Measurements from ENCODE around the gene CRTC2. TPM values are rescaled to one million over a fixed set of nuclear protein-coding genes. Genes with fewer than 3 reads are reported as not detected.

Gene CRTC2
- total RNA-seq, 1 donor from 2014 or later, result 107 TPM

DNA sequence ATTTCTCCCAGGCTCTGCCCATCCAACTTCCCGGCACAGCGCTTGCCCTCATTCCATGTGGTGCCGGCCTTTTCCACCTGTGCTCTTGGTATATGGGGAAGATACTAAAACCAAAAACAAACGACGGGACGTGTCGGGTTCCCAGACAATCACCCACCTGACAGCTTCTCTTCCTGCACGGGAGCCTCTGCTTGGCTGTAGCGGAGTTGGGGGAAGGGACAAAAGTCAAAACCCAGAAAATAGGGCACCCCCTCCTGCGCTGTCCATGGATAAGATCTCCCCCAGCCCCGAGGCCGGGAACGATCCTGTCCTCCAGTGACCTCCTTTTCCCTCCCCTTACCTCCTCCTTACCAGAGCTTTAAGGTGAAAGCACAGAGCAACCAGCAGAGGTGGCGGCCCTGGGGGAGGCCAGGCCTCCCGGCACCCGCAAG is 18.4 kb upstream of the CRTC2 start:
- intact Hi-C loops (cut with micrococcal nuclease), result loop anchor here (1.0 to 5.0 kb wide), 10 partner anchors 9 to 350 kb away; partner anchors contain the start of genes ATP8B2, CREB3L4, DENND4B and NUP210L

DNA sequence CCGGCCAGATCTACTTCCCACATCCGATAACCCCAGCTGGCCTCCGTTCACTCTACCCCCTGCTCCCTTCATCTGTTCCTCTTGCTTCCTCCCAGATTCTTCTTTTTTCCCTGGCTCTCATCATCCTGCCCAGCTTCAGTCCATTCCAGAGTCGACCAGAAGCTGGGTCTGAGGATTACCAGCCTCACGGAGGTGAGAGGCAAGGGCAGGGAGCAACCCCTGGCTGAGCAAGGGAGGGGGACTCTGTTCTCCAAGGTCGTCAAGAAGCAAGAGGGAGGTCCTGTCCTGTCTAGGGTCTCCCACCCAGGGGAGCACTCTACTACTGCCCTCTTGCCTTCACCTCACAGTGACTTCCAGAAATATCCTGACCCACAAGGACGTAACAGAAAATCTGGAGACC is 15.1 kb upstream of the CRTC2 start:
- intact Hi-C loops (cut with micrococcal nuclease), result no loop called here

DNA sequence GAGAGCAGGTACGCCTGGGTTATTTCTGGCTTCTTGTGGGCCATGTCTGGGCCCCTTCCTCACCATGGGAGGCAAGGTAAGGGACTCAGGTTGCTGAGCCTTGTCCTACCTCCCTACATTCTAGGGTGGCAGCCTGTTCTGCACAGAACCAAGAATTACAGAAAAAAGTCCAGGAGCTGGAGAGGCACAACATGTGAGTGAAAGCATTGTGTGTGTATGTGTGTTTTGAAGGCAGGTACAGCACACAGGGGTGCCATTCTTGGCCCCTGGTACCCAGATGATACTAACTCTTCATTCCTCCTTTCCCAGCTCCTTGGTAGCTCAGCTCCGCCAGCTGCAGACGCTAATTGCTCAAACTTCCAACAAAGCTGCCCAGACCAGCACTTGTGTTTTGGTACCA is 14.7 kb upstream of the CRTC2 start:
- intact Hi-C loops (cut with micrococcal nuclease), result no loop called here

DNA sequence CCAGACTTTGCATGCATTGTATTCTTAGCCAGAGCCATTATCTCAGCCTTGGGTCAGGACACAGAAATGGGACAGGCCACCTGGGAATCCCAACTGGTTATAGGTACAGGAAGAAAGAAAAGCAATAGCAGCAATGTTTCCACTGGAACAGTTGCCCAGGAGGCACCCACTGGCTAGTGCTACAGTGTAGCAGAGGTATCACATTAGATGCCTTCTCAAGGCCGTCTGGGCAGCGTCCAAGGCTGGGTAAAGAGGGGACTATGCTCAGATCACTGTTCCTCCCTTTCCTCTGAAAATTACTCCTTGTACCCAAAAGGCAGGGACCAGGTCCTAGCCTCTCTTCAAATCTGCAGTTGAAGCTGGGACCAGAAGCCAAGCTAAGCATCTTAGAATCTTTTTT is 11.9 kb upstream of the CRTC2 start:
- intact Hi-C loops (cut with micrococcal nuclease), result no loop called here

DNA sequence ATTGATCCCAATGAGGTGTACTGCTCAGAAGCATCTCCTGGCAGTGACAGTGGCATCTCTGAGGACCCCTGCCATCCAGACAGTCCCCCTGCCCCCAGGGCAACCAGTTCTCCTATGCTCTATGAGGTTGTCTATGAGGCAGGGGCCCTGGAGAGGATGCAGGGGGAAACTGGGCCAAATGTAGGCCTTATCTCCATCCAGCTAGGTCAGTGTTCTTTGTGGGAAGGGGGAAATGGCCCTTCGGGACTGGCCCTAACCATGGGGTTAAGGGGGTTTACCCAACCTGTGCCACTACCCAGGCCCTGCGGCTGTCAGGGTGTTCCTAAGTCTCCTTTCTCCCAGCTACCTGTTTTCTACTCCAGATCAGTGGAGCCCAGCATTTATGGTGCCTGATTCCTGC is 10.6 kb upstream of the CRTC2 start:
- intact Hi-C loops (cut with micrococcal nuclease), result loop anchor here (5.0 to 10.0 kb wide), 2 partner anchors 337 to 434 kb away; partner anchors contain the start of genes CHTOP and S100A6

DNA sequence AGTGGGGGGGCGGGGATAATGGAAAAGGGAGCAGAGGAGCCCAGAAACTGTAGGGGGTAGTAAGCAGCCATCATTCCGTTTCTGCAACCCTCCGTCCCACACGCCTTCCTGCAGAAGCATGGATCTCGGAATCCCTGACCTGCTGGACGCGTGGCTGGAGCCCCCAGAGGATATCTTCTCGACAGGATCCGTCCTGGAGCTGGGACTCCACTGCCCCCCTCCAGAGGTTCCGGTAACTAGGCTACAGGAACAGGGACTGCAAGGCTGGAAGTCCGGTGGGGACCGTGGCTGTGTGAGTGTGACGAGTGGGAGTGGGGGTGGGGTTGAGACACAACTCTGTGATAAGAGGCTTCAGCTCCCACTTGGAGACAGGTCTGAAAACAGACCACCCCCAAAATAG is 10.0 kb upstream of the CRTC2 start:
- intact Hi-C loops (cut with micrococcal nuclease), result loop anchor here (5.0 to 10.0 kb wide), 2 partner anchors 336 to 434 kb away; partner anchors contain the start of genes CHTOP and S100A6

DNA sequence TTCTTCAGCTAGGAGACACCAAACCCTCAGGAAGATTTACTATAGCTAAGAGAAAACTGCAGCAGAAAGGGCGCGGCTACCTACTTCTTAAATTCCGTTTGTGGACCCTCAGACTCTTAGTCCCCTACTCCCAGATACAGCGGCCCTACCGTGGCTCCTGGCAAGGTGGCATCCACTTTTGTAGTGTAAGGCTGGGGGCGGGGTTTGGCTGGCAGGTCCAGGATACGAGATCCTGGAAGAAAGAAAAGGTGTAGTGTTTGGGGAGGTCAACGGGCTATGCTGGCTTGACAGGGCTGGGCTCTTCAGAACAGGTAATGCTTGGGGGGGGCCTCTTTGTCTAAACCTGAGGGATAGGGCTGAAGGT is 9.6 kb upstream of the CRTC2 start:
- intact Hi-C loops (cut with micrococcal nuclease), result loop anchor here (1.0 to 10.0 kb wide), 9 partner anchors 9 to 433 kb away; partner anchors contain the start of genes CHTOP, DENND4B, JTB and RAB13

DNA sequence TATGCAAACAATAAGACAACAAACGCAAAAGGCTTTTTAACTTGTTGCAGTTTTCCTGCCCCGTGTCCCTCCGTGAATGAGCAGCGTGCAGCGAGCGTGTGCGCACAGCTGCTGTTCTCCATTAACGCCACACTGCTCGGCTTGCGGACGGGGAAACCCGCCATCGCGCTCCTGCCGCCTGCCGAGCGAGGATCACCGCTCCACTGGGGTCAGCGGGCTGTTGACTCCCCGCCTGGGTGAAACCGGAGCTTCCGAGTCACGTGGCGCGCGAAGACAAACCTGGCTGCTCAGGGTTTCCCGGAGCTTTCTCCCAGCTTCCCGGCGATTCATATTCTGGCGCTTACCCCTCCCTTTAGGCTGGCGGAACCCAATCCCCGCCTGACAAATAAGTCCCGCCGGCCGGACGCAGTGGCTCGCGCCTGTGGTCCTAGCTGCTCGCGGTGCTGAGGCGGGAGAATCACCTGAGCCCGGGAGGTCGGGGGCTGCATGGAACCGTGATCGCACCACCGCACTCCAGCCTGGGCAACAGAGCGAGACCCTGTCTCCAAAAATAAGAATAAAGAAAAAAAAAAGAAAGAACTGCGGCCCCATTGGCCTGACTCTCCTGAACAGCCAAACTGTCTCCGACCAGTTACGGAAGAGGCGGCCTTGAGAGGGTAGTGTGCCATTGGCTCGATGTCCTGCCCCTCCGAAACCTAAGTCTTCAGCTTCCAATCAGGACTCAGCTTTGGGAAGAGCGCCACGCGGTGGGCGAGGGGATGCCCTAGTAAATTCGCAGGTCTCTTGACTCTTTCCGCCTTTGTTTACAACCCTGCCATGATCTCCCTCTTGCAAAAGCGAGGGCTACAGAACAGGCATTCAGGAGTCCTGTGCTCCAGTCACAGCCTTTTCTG is 8.9 kb upstream of the CRTC2 start, which contains the start of gene CREB3L4:
CREB3L4 (plus strand) TSS at position 796 of the 893 bp plus-strand sequence. CDS start 624 bp downstream, outside the sequence.
- intact Hi-C loops (cut with micrococcal nuclease), result loop anchor here (1.0 to 10.0 kb wide), 9 partner anchors 10 to 433 kb away; partner anchors contain the start of genes CHTOP, DENND4B, JTB and RAB13

DNA sequence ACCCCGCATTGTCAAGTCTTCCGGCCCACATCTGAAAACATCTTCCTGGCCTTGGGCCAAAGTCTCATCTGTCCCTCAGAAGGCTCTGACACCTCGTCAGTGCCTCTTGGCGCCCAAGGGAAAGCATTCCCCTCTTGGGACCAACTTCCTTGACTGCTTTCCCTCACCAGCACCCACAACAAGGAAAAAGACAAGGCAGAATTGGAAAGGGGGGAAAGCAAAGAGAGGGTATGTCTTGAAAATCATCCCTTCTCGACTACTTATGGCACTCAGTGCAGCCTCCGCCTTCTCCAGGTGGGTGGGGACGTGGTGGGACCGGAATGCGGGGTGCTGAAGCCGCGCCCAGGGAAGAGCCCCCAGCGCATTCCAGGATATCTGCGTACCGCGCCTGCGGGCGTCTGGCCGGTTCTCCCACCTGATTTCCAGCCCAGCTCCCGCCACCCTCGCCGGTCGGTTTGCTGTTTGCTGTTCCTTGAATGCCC is 5.5 kb upstream of the CRTC2 start:
- intact Hi-C loops (cut with micrococcal nuclease), result loop anchor here (1.0 to 10.0 kb wide), 4 partner anchors 13 to 429 kb away; partner anchors contain the start of genes JTB, RPS27 and S100A6

DNA sequence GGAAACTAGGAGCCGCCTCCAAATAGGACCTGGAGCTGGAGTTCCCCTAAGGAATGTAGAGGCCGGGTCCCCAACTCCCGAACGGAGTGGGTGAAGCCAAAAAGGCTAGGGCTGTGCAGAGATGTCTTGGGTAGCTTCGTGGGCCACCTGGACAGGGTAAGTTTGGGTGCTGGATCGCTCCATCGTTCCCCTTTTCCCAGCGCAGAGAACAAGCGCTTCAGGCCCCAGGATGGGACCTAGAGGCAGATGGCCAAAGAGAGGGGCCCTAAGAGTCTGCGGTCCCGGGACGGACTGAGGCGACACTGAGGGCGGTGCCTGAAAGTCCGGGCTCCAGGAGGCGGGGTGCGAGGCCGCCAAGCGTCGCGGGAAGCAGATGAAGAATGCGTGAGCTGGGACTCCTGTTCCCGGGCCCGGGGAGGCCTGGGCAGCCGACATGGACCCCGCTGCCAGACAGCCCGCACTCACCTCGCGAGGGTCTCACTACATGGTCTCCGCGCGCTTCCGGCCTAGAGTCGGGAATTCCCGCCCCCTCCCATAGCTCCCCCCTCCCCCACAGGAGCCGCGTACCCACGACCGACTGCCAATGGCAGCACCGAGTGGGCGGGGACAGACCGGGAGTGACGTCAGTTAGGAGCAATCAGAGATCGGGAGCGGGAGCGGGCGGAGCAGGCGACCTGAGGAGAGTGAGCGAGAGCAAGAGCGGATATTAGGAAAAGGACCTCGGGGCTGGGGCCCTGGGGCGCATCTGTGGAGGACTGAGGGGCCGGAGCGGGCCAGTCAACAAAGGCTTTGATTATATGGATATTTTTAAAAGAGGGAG is 4.8 kb upstream of the CRTC2 start, which contains the start of gene SLC39A1:
SLC39A1 (minus strand) TSS at position 508 of the 820 bp plus-strand sequence. CDS start 822 bp downstream, outside the sequence.
- intact Hi-C loops (cut with micrococcal nuclease), result loop anchor here (1.0 to 10.0 kb wide), 4 partner anchors 14 to 428 kb away; partner anchors contain the start of genes JTB, RPS27 and S100A6

DNA sequence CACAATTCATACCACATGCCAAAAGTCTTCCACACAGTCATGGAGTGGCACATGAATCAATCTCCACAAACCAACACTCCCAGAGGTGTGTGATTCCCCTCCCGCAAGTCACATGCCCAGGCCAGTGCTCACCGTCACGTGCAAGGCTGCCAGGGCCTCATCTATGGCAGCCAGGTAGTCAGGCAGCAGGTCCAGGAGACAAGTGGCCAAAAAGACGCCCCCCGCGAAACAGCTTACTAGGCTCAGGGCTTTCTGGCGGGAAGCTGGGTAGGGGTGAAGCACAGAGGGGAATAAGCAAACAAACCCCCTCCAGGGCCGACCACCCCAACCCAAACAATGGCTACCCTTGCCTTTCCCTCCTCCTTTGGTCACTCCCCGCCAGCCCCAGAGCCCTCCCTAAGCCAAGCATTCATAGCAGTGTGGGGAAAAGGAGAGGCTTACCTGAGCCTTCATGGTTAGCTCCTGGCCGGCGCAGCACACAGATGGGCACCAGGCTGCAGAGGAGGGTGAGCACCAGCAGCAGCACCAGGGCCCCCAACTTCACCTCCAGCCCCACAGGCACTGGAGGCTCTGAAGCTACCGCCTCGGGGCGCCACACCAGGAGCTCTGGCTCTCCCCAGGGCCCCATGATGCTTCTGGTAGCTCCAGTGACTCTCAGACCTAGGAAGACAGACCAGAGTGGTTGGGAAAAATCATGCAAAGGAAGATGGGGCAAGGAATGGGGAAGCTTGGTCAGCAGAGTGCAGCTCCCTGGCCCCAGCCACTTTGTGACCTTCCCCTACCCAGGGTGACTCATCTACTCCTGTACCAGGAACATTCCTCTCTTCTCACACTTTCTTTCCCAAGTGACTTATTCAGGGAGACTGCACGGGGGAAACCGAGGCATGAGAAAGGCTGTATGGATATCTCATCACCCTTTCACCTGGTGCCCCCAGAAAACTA is 3.9 kb upstream of the CRTC2 start:
- intact Hi-C loops (cut with micrococcal nuclease), result loop anchor here (1.0 to 10.0 kb wide), 4 partner anchors 15 to 428 kb away; partner anchors contain the start of genes JTB, RPS27 and S100A6

DNA sequence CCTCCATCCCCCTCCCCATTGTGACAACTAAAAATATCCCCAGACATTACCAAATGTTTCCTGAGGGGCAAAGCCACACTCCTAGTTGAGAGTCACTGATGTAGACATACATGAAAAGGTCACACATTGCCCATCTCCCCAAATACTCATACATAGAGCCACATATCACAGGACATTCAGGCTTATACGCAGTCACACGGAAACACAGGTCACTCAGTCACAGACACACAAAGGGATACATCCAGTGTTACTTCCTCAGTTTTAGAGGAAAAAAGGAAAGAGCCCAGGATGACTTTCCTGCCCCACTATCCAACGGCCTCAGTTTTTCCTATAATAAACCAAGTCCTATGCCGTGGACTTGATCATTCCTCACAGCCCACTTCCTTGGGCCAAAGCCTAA is 3.0 kb upstream of the CRTC2 start:
- intact Hi-C loops (cut with micrococcal nuclease), result loop anchor here (10.0 kb wide), 1 partner anchor 427 kb away; the partner anchor contains the start of gene S100A6

DNA sequence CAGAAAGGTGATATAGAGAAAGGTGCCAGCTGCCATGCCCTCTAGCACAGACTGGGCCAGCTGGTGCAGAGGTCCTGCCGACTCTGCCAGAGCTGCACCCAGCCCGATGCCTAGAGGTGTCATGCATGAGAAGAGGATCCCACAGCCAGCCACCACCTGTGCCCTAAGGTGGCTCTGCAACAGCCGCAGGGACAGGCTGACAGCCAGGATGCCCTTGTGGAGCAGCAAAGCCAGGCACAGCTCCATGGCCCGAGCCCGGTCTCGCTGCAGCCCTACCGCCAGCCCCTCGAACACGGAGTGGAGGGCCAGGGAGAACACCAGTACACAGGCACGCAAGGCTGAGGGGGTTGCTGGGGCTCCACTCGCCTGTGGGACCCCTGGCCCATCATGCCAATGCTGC is 1.8 kb upstream of the CRTC2 start:
- intact Hi-C loops (cut with micrococcal nuclease), result loop anchor here (10.0 kb wide), 1 partner anchor 425 kb away; the partner anchor contains the start of gene S100A6

DNA sequence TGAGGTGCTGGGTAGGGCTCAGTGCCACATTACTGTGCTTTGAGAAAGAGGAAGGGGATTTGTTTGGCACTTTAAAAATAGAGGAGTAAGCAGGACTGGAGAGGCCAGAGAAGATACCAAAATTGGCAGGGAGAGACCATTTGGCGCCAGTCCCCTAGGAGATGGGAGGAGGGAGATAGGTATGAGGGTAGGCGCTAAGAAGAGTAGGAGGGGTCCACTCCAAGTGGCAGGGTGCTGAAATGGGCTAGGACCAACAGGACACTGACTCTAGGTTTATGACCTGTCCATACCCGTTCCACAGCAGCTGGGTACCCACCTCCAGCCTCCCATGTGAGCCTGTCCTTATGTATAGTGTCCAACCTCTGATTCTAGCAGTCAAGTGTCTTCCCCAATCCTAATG is 1.0 kb upstream of the CRTC2 start:
- intact Hi-C loops (cut with micrococcal nuclease), result loop anchor here (2.0 to 5.0 kb wide), 4 partner anchors 31 to 302 kb away; partner anchors contain the start of genes INTS3, RPS27 and SNAPIN

DNA sequence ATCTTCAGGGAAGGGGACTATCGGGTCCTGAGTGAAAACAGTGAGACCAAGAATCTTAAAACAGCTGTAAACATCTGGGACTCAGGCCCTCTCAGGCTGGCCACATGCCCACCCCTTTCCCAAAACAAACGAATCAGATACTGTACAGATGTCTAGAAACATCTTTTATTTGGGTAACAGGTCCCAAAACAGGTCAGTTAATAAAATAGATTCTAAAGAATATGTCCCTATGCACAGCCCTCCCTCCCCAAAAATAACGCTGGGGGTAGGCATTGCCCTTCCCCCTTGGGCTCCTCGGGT is 499 bp upstream of the CRTC2 start:
- intact Hi-C loops (cut with micrococcal nuclease), result loop anchor here (2.0 to 5.0 kb wide), 4 partner anchors 32 to 302 kb away; partner anchors contain the start of genes INTS3, RPS27 and SNAPIN

DNA sequence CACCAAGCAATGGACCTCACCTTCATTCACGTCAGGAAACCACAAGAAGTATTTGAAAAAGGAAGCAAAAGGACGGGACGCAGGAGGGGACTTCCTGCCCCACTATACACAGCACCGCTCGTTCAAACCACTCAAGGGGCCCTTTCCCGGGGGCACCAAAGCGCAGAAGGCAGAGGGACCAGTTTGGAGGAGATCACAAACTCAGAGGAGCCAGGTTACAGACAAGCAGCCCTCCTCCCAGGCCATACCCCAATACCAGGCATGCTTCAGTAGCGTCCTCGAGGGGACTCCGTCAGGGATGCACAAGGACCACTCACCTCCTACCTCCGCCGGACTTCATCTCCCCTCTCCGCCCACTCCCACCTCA is 685 bp downstream of the CRTC2 start:
- intact Hi-C loops (cut with micrococcal nuclease), result loop anchor here (1.0 to 5.0 kb wide), 8 partner anchors 10 to 300 kb away; partner anchors contain the start of genes CREB3L4, INTS3, JTB and RPS27

DNA sequence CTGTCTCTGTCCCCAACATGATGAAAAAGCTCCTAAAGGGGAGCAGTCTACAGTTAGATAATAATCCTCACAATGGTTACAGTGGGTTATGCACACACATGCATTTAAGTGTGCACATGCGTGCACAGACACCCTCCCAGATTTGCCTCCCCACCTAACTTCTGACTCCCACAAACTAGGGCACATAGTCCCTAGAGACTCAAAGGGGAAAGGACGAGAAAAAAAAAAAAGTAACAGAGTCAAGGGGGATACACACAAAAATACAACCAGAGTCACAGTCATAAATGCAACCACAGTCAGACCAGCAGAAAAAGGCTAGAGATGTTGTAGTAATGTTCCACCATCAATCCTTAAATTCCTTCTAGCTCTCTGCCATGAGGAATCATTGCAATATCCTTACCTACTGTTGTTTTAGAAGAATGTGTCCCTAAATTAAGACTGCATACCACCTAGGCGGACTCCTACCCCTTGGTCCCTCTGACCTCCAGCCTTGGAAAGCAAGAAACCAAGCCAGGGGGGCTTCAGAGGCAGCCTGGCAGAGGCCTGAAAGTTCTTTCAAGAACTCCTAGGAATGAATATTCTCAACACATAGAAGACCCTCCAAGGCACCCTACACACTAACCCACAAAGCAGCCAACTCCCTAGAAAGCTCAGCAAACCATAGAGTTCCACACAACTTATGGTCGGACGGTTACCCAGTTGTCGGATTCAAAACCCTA is 1.3 kb downstream of the CRTC2 start:
- intact Hi-C loops (cut with micrococcal nuclease), result loop anchor here (1.0 to 5.0 kb wide), 7 partner anchors 10 to 300 kb away; partner anchors contain the start of genes CREB3L4, INTS3, JTB and SNAPIN

DNA sequence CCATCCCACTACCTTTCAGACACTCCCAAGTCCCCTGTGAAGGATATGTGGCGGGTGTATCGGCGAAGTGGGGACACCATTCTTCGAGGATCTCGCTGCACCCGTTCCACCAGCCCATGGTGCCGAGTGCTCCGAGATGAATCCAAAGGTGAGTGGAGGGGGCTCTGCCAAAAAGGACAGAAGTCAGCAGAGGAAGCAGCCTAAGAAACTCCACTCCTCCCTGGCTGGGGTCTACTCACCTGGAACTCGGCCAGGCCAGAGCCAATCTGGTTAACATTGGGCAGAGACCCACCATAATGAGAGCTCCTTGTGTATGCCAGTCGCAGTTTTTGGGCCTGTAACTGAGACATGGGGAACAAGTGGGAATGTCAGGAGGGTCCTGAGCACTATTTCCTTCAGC is 3.6 kb downstream of the CRTC2 start:
- intact Hi-C loops (cut with micrococcal nuclease), result loop anchor here (5.0 kb wide), 3 partner anchors 227 to 298 kb away; partner anchors contain the start of genes INTS3 and SNAPIN
